Neuronal stem cell (in vitro differentiated cells): ENCODE measurements around the gene NUDCD3.

ENCODE experiments used
- DNase-seq: peaks from one replicate; pipeline ENCODE4 v3.0.0-alpha.2; 2013; ENCODE audit warnings: low spot score
- H2AFZ ChIP-seq: one replicate; pipeline ENCODE4 v1.6.1; 2013; ENCODE audit warnings: mild to moderate bottlenecking, low read length, inconsistent platforms
- H2AK5ac ChIP-seq: 2 replicates; pipeline ENCODE4 v1.6.1; 2013; ENCODE audit warnings: low read depth, mild to moderate bottlenecking, inconsistent platforms, low read length, moderate library complexity, mixed read lengths
- H2BK120ac ChIP-seq: 2 replicates; pipeline ENCODE4 v1.6.1; 2013; ENCODE audit warnings: low read depth, mild to moderate bottlenecking, inconsistent platforms, low read length, moderate library complexity, mixed read lengths
- H2BK12ac ChIP-seq: one replicate; pipeline ENCODE4 v1.6.1; 2013; ENCODE audit warnings: low read length, inconsistent platforms
- H2BK15ac ChIP-seq: 2 replicates; pipeline ENCODE4 v1.6.1; 2013; ENCODE audit warnings: mild to moderate bottlenecking, low read length, inconsistent platforms, mixed read lengths
- H2BK5ac ChIP-seq: one replicate; pipeline ENCODE4 v1.6.1; 2013; ENCODE audit warnings: inconsistent platforms, mild to moderate bottlenecking, low read length, moderate library complexity
- H3K14ac ChIP-seq: one replicate; pipeline ENCODE4 v1.6.1; 2013; ENCODE audit warnings: low read length, inconsistent platforms
- H3K18ac ChIP-seq: 2 replicates; pipeline ENCODE4 v1.6.1; 2013; ENCODE audit warnings: low read length, inconsistent platforms
- H3K23ac ChIP-seq: 2 replicates; pipeline ENCODE4 v1.6.1; 2013; ENCODE audit warnings: low read depth, mild to moderate bottlenecking, mixed read lengths, low read length, inconsistent platforms; ENCODE audit not compliant: poor library complexity
- H3K27ac ChIP-seq: replicated peaks from 3 replicates; pipeline ENCODE4 v1.5.1; 2013; ENCODE audit warnings: low read length, inconsistent platforms
- H3K27me3 ChIP-seq, 3 experiments: 2 replicates each; pipeline ENCODE4 v1.6.1; 2013; ENCODE audit warnings: low read length in 3 of 3, mild to moderate bottlenecking in 2 of 3, inconsistent platforms in 1 of 3, low read depth in 1 of 3, mixed read lengths in 1 of 3, moderate library complexity in 1 of 3; ENCODE audit not compliant: control insufficient read depth in 3 of 3, insufficient read depth in 3 of 3
- H3K36me3 ChIP-seq, 2 donors: replicated peaks in 1 of 2; 2 replicates each; pipeline ENCODE4 v1.6.1; 2013; ENCODE audit warnings: low read length in 2 of 2; ENCODE audit not compliant: control insufficient read depth in 2 of 2, insufficient read depth in 2 of 2
- H3K4ac ChIP-seq: 2 replicates; pipeline ENCODE4 v1.6.1; 2013; ENCODE audit warnings: inconsistent platforms, mild to moderate bottlenecking, low read length, moderate library complexity
- H3K4me1 ChIP-seq, 2 donors: 1 replicate in 1 of 2; 2 replicates in 1 of 2; pipeline ENCODE4 v1.6.1; 2013; ENCODE audit warnings: low read length in 2 of 2, low read depth in 1 of 2; ENCODE audit not compliant: control insufficient read depth in 2 of 2, insufficient read depth in 1 of 2
- H3K4me2 ChIP-seq: one replicate; pipeline ENCODE4 v1.6.1; 2013; ENCODE audit warnings: mild to moderate bottlenecking, low read length, inconsistent platforms; ENCODE audit not compliant: insufficient read depth, poor library complexity, severe bottlenecking
- H3K4me3 ChIP-seq, 2 donors: 2 replicates each; pipeline ENCODE4 v1.5.1; 2013; ENCODE audit warnings: low read length in 2 of 2, mild to moderate bottlenecking in 2 of 2, inconsistent platforms in 1 of 2, moderate library complexity in 1 of 2
- H3K79me1 ChIP-seq: one replicate; pipeline ENCODE4 v1.6.1; 2013; ENCODE audit warnings: low read depth, mild to moderate bottlenecking, inconsistent platforms, low read length, moderate library complexity
- H3K9ac ChIP-seq: one replicate; pipeline ENCODE4 v1.6.1; 2013; ENCODE audit warnings: mild to moderate bottlenecking, low read depth, low read length, inconsistent platforms; ENCODE audit not compliant: poor library complexity
- H3K9me3 ChIP-seq, 2 donors: replicated peaks in 1 of 2; 2 replicates each; pipeline versions ENCODE3 to v1.6.1; 2013; ENCODE audit warnings: low read length in 2 of 2, mild to moderate bottlenecking in 2 of 2, inconsistent platforms in 1 of 2, low read depth in 1 of 2, mixed read lengths in 1 of 2, moderate library complexity in 1 of 2; ENCODE audit not compliant: control insufficient read depth in 2 of 2, insufficient read depth in 1 of 2
- H4K8ac ChIP-seq: one replicate; pipeline ENCODE4 v1.6.1; 2013; ENCODE audit warnings: low read depth, mild to moderate bottlenecking, inconsistent platforms, low read length, moderate library complexity
- H4K91ac ChIP-seq: one replicate; pipeline ENCODE4 v1.6.1; 2013; ENCODE audit warnings: low read length, low read depth, mild to moderate bottlenecking, inconsistent platforms; ENCODE audit not compliant: poor library complexity
- WGBS, 2 donors: extraction: QIAGEN DNeasy Blood & Tissue Kit; methylation state at CpG; one replicate each; pipeline ENCODE4 v1.1.7; 2013; ENCODE audit warnings: missing lambda C conversion rate in 2 of 2, mixed read lengths in 1 of 2; ENCODE audit not compliant: insufficient read length in 2 of 2, insufficient replicate concordance in 1 of 2; ENCODE audit errors: extremely low coverage in 2 of 2; 5-methylcytosine and 5-hydroxymethylcytosine counted together

NUDCD3 gene

DNA sequence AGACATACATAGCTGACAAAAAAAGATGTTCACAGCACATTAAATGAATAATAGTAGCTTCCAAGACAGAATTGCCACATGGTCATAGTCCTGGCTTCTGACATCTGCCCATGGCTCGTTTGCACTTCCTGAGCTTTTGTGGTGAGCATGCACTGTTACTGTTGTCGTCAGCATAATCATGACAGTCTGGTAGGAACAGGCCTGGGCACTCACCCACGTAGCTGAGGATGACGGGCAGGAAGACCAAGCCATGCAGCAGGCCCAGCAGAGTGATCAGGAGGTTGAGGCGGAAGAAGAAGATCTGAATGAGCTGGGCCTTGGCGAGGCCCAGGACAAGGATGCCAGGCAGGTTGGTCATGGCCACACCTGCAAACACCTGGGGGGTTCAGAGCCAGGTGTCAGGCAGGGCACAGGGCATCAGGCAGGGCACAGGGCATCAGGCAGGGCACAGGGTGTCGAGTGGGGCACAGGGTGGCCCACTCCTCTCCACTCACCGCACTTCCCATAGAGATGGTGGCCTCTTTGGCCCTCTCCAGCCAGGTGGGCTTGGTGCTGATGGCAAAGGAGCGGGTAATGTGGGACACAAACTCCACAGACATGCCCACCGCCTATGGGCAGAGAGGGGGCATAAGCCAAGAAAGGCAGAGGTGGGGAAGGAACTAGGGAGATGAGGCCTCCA, 25.3 kb upstream of the NUDCD3 start:
- peak overlapping the region; percentile 50 for H2BK120ac ChIP-seq
- H3K27ac ChIP-seq = no peak overlapping the region
- peak overlapping the region; percentile 6 for H2BK15ac ChIP-seq
- no peak overlapping the region for H3K4ac ChIP-seq
- no peaks in the 10 kb centered on the region for H3K36me3 ChIP-seq
- H3K9me3 ChIP-seq = peaks cover 0 to 2% of the 10 kb centered on the region in 2 donors
- H4K91ac ChIP-seq = no peak overlapping the region
- peaks cover 0 to 14% (median 3%) of the 10 kb centered on the region in 3 experiments for H3K27me3 ChIP-seq
- H2BK5ac ChIP-seq = no peak overlapping the region
- peak overlapping the region; percentile 37 for H3K9ac ChIP-seq
- H3K4me3 ChIP-seq = no peak overlapping the region
- H3K79me1 ChIP-seq = peaks cover 2% of the 10 kb centered on the region
- H3K4me1 ChIP-seq = no peaks in the 10 kb centered on the region
- no peak overlapping the region for H4K8ac ChIP-seq
- H2AK5ac ChIP-seq = no peak overlapping the region
- no CpG with 5 or more reads among the region's 10 CpGs for WGBS, 2 donors
- peak overlapping the region; percentile 80 for H3K23ac ChIP-seq
- no peak overlapping the region for H3K4me2 ChIP-seq
- H2BK12ac ChIP-seq = peak overlapping the region; percentile 49
- H3K14ac ChIP-seq = no peak overlapping the region
- H2AFZ ChIP-seq = no peak overlapping the region
- no peak for DNase-seq
- peak overlapping the region; percentile 16 for H3K18ac ChIP-seq

- H3K4ac ChIP-seq = no peak overlapping the region
- H3K36me3 ChIP-seq = no peaks in the 10 kb centered on the region
- no peak overlapping the region for H3K9ac ChIP-seq
- no peak overlapping the region for H3K27ac ChIP-seq
- DNase-seq = no peak
- no peak overlapping the region for H2BK120ac ChIP-seq
- WGBS, 2 donors = no CpG with 5 or more reads among the region's 7 CpGs
- peaks cover 0 to 7% of the 10 kb centered on the region in 2 donors for H3K9me3 ChIP-seq
- no peaks in the 10 kb centered on the region for H3K4me1 ChIP-seq
- no peak overlapping the region for H3K4me2 ChIP-seq
- no peak overlapping the region for H3K4me3 ChIP-seq
- no peak overlapping the region for H2AFZ ChIP-seq
- no peak overlapping the region for H2BK12ac ChIP-seq
- no peak overlapping the region for H3K14ac ChIP-seq
- H2BK5ac ChIP-seq = no peak overlapping the region
- peaks cover 0 to 8% (median 3%) of the 10 kb centered on the region in 3 experiments for H3K27me3 ChIP-seq
- no peak overlapping the region for H3K23ac ChIP-seq
- H3K79me1 ChIP-seq = peaks cover 2% of the 10 kb centered on the region
- no peak overlapping the region for H4K91ac ChIP-seq
- H2AK5ac ChIP-seq = peak overlapping the region; percentile 79
- no peak overlapping the region for H2BK15ac ChIP-seq
- no peak overlapping the region for H4K8ac ChIP-seq
- no peak overlapping the region for H3K18ac ChIP-seq
These were observed 22.3 kb upstream of the NUDCD3 start for GRCh38 chr7:44512736-44513135.

- peaks cover 2% of the 10 kb centered on the region for H3K79me1 ChIP-seq
- H3K4me2 ChIP-seq = no peak overlapping the region
- no peak overlapping the region for H2BK5ac ChIP-seq
- no CpG with 5 or more reads among the region's 4 CpGs for WGBS, 2 donors
- no peak overlapping the region for H2BK120ac ChIP-seq
- H3K27me3 ChIP-seq = peaks cover 0 to 8% (median 3%) of the 10 kb centered on the region in 3 experiments
- no peak overlapping the region for H3K4ac ChIP-seq
- DNase-seq = no peak
- H3K14ac ChIP-seq = no peak overlapping the region
- H2AFZ ChIP-seq = peak overlapping the region; percentile 63
- H3K36me3 ChIP-seq = no peaks in the 10 kb centered on the region
- no peak overlapping the region for H2AK5ac ChIP-seq
- H3K23ac ChIP-seq = no peak overlapping the region
- H2BK15ac ChIP-seq = no peak overlapping the region
- no peak overlapping the region for H3K18ac ChIP-seq
- no peak overlapping the region for H4K91ac ChIP-seq
- H4K8ac ChIP-seq = no peak overlapping the region
- peaks cover 0 to 7% of the 10 kb centered on the region in 2 donors for H3K9me3 ChIP-seq
- no peaks in the 10 kb centered on the region for H3K4me1 ChIP-seq
- no peak overlapping the region for H3K4me3 ChIP-seq
- H2BK12ac ChIP-seq = no peak overlapping the region
- no peak overlapping the region for H3K27ac ChIP-seq
- no peak overlapping the region for H3K9ac ChIP-seq
These were observed 21.5 kb upstream of the NUDCD3 start for GRCh38 chr7:44511863-44512468.

- no peak overlapping the region for H3K14ac ChIP-seq
- peaks cover 0 to 7% of the 10 kb centered on the region in 2 donors for H3K9me3 ChIP-seq
- no peak overlapping the region for H3K4me2 ChIP-seq
- no peak overlapping the region for H2AFZ ChIP-seq
- H2BK5ac ChIP-seq = no peak overlapping the region
- H4K8ac ChIP-seq = no peak overlapping the region
- H3K23ac ChIP-seq = no peak overlapping the region
- no peak overlapping the region for H3K18ac ChIP-seq
- H3K4ac ChIP-seq = no peak overlapping the region
- peaks cover 2% of the 10 kb centered on the region for H3K79me1 ChIP-seq
- H2AK5ac ChIP-seq = no peak overlapping the region
- no peak for DNase-seq
- H2BK120ac ChIP-seq = no peak overlapping the region
- H2BK15ac ChIP-seq = no peak overlapping the region
- no peak overlapping the region for H3K27ac ChIP-seq
- no peak overlapping the region for H4K91ac ChIP-seq
- H2BK12ac ChIP-seq = no peak overlapping the region
- H3K4me1 ChIP-seq = no peaks in the 10 kb centered on the region
- H3K9ac ChIP-seq = no peak overlapping the region
- no peaks in the 10 kb centered on the region for H3K36me3 ChIP-seq
- peaks cover 0 to 4% (median 3%) of the 10 kb centered on the region in 3 experiments for H3K27me3 ChIP-seq
- H3K4me3 ChIP-seq = no peak overlapping the region
- no CpG with 5 or more reads among the region's 1 CpG for WGBS, 2 donors
These were observed 20.8 kb upstream of the NUDCD3 start for GRCh38 chr7:44511236-44511635.
